VCaP (cell line): ENCODE data around the gene CASTOR1.

Source experiments
- H3K27ac ChIP-seq: fragments of 450-650 bp; 2 replicates; pipeline ENCODE4 v1.5.1; 2017
- TF ChIP-seq, protein P1 (sequence below): fragments of 450-650 bp; conservative IDR thresholded peaks from 2 replicates; pipeline ENCODE4 v1.5.1; 2017; ENCODE audit warnings: mild to moderate bottlenecking, moderate library complexity

Gene CASTOR1

DNA sequence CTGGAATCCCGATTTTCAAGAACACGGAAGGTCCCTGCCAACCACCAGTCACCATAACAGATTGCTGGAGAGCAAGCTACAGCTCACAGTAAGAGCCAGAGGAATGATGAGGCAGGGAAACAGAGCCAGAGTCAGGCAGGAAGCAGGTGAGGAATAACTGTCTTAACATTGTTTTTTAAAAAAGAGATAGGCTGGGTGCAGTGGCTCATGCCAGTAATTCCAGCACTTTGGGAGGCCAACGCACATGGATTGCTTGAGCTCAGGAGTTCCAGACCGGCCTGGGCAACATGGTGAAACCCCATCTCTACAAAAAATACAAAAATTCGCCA, 13.5 kb upstream of the CASTOR1 start:
- TF ChIP-seq, protein P1, sequence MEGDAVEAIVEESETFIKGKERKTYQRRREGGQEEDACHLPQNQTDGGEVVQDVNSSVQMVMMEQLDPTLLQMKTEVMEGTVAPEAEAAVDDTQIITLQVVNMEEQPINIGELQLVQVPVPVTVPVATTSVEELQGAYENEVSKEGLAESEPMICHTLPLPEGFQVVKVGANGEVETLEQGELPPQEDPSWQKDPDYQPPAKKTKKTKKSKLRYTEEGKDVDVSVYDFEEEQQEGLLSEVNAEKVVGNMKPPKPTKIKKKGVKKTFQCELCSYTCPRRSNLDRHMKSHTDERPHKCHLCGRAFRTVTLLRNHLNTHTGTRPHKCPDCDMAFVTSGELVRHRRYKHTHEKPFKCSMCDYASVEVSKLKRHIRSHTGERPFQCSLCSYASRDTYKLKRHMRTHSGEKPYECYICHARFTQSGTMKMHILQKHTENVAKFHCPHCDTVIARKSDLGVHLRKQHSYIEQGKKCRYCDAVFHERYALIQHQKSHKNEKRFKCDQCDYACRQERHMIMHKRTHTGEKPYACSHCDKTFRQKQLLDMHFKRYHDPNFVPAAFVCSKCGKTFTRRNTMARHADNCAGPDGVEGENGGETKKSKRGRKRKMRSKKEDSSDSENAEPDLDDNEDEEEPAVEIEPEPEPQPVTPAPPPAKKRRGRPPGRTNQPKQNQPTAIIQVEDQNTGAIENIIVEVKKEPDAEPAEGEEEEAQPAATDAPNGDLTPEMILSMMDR, result no peak
- peak overlapping the region; percentile 85 for H3K27ac ChIP-seq

DNA sequence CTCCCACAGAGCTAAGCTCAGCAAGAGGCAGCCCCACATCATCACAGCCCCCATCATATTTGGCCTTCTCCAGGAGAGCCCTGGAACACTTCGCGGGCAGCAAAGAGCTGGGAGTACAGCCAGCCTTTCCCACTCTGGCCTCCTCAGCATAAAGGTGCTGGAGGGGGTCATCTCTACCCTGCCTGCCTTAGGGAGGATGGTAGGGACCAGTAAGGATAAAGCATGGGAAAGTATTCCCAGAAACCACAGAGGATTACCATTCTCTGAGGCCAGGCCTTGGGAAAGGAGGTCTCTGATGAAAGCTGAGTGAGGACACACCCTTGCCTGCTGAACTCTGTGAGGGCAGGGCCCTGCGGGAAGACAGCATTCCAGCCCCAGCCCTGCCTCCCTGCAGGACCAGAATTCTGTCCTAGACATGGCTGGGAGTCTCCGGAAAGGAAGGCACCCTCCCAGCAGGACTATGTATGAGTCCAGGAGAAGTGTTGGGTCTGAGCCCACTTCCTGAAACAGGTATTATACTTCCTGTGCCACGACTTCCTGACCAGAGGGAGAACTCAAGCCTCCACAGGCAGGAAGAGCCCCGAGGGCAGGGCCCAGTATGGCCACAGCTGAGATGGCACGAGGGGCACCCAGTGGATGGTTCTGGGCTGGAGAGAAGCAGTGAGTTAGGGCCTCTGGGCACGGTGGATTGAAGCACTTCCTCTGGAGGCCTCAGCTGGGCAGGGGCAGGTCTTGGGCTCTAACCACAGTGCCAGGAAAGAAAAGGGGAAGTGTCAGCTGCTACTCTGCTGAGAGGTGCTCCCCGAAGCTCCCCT, 12.9 kb upstream of the CASTOR1 start:
- TF ChIP-seq, protein P1, result no peak
- H3K27ac ChIP-seq, result peak overlapping the region; percentile 85

DNA sequence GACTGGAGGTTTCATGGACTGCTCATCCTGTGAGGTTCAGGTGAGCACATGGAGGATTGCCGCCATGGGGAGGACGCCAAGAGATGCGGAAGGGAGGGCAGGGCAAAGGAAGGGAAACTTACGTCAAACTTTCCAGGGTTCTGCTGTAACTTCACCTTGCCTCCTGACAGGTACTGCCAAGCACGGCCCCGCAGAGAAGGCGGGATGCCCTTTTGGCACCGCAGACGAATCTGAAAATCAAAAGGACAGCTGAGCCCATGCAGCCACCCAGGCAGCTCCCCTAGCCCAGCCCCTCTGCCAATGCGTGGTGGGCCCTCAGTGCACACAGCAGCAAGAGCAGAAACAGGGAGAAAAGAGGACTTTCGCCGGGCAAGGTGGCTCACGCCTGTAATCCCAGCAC, 10.0 kb upstream of the CASTOR1 start:
- H3K27ac ChIP-seq, result peak overlapping the region; percentile 97

DNA sequence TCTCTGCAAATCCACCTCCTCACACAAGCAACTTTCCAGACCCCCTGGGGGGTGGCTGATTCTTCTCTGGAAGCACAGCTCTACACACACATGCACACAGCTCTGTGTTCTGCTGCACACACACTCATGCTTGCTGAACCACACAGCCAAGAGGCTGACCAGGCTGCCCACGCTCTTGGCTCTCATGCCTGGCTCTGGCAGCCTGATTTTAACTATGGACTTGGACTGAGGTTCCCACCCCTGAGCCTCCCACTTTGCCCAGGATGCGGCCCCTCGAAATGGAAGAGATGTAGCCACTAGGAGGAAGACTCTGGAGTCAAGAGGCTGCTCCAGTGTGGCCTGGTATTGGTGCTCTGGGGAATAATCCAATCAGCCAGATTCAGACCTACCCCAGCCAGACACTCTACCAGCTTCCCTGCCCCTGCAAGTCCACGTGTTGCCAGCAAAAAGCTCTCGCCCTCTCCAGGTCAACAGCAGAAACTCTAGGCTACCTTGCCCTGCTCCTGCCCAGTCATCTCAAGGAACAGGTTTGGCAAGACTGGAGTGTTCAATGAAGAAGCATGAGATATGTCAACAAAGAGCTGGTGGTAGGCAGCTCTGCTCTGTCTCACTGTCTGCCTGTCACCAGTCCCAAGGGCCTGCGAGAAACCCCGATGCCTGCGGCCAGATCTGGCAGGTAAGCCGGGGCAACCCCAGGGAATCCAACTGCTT, 8.8 kb upstream of the CASTOR1 start:
- TF ChIP-seq, protein P1, result peak; percentile 59
- peak overlapping the region; percentile 97 for H3K27ac ChIP-seq

More for the DNA sequence above, 10.0 kb upstream of the CASTOR1 start:
- TF ChIP-seq, protein P1, result no peak

DNA sequence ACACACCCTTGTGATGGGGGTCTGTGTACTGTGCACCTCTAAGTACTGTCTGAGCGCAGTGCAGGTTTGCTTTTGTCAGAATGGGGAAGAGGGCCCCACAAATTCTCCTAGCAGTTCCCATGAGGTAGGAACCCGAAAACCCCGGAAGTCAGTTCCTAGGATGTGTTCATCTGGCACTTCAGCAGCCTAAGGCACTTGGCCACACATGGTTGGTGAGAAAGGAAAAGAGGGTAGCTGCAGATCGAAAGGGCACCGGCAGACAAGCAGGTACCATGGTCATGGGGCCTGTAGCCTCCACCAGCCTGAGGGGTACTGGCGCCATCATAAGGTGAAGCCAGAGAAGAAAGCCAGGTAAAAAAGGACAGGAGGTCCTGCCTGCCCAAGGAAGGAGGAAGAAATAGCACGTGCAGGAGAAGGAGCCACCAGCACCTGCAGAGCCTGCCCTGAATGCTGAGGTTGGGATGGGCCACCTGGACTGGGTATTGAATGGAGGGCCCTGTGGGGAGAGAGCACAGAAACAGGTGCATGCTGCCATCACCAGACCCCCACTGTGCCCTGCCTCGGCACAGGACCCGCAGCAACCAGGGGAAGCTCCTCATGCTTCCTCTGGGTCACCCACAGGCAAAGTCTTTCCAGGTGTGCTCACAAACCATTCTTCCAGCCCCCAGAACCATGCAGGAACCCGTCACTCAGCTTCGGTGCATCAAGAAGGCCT, 8.1 kb upstream of the CASTOR1 start:
- TF ChIP-seq, protein P1, result no peak
- peak overlapping the region; percentile 97 for H3K27ac ChIP-seq

DNA sequence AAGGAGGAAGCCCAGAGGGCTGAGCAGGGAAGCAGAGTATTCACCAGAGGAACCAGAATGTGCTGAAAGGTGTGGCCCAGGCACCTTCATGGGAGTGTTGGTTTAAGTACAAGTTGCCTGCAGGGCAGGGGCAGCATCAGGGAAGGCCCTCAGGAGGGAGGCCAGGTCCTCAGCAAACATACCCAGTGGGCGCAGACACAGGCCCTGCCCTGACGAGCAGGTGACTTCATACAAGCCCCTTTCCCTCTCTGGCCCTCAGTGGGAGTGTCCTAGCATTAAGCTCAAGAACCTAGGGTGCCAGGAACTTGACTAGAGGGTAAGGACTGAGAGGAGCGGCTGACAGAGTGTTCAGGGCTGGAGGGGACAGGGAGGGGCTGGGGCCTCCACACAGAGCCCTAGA, 7.5 kb upstream of the CASTOR1 start:
- H3K27ac ChIP-seq, result peak overlapping the region; percentile 97
- TF ChIP-seq, protein P1, result no peak

DNA sequence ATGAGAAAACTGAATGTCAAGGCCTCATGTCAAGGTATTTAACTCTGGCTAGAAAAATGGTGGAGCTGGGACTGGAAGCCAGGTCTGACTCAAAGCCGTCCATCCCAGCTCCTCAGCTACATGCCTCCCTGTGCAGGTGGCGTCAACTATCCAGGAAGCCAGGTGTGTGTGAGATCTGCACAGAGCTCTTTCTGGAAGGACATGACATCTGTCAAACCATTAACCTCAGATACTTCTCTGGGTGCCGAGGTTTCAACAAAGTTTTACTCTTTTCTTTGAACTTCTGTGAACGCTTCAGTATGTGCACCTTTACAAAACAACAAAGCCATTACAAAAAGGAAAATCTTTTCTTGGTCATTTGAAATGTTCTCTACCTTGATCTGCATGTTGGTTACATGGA, 7.0 kb upstream of the CASTOR1 start:
- peak overlapping the region; percentile 97; the same call in 1 of the 2 replicates for H3K27ac ChIP-seq
- TF ChIP-seq, protein P1, result no peak
